Neural crest cell (in vitro differentiated cells): ENCODE data around the gene ARFGEF3. TPM values are rescaled to one million over a fixed set of nuclear protein-coding genes. Genes with fewer than 3 reads are reported as not detected.

Source experiments
- DNase-seq: peaks from one replicate; pipeline ENCODE4 v3.0.0; 2021; ENCODE audit warnings: low read depth, mixed read lengths, low spot score
- H3K27ac Mint-ChIP-seq: one replicate; pipeline ENCODE4 v1.8.0; 2021; ENCODE audit warnings: mild to moderate bottlenecking, mixed read lengths; ENCODE audit not compliant: unreplicated experiment
- H3K27me3 Mint-ChIP-seq: 2 replicates; pipeline ENCODE4 v1.8.0; 2021; ENCODE audit warnings: low read depth, mild to moderate bottlenecking, mixed read lengths
- H3K36me3 Mint-ChIP-seq: 2 replicates; pipeline ENCODE4 v1.8.0; 2021; ENCODE audit warnings: low read depth, mild to moderate bottlenecking, mixed read lengths
- H3K4me1 Mint-ChIP-seq: 2 replicates; pipeline ENCODE4 v1.8.0; 2021; ENCODE audit warnings: mixed read lengths
- H3K4me3 Mint-ChIP-seq: one replicate; pipeline ENCODE4 v1.8.0; 2021; ENCODE audit warnings: mild to moderate bottlenecking, mixed read lengths
- H3K9me3 Mint-ChIP-seq: 2 replicates; pipeline ENCODE4 v1.8.0; 2021; ENCODE audit warnings: mixed read lengths
- CTCF ChIP-seq: fragments of 200-600 bp; sonication (generic); conservative IDR thresholded peaks from 2 replicates; pipeline ENCODE4 v1.5.0; 2021; ENCODE audit warnings: antibody characterized with exemption, mild to moderate bottlenecking
- total RNA-seq: library from RNA; stranded (reverse); gene quantifications from 2 replicates; pipeline ENCODE4 v1.2.1, GENCODE V29; 2021

Gene ARFGEF3
- total RNA-seq, 1 donor from 2014 or later: 0.30 TPM

- Mint-ChIP-seq H3K9me3 (no peaks in the 10 kb centered on the region), H3K4me1 (no peaks in the 10 kb centered on the region), H3K27me3 (peaks cover 21% of the 10 kb centered on the region), H3K27ac (no peak overlapping the region), H3K4me3 (no peak overlapping the region), H3K36me3 (no peaks in the 10 kb centered on the region)
- no peak for DNase-seq
- TF ChIP-seq CTCF: no peak
These were observed 18.9 kb upstream of the ARFGEF3 start for GRCh38 chr6:138142806-138143205.

- peaks cover 28% of the 10 kb centered on the region for H3K27me3 Mint-ChIP-seq
- no peaks in the 10 kb centered on the region for H3K4me1 Mint-ChIP-seq
- H3K9me3 Mint-ChIP-seq: no peaks in the 10 kb centered on the region
- H3K4me3 Mint-ChIP-seq: no peak overlapping the region
- H3K27ac Mint-ChIP-seq: no peak overlapping the region
- TF ChIP-seq CTCF: no peak
- no peaks in the 10 kb centered on the region for H3K36me3 Mint-ChIP-seq
- no peak for DNase-seq
These were observed 16.3 kb upstream of the ARFGEF3 start for GRCh38 chr6:138145402-138145801.

- no peak overlapping the region for H3K27ac Mint-ChIP-seq
These were observed 15.2 kb upstream of the ARFGEF3 start for GRCh38 chr6:138146544-138146943.

GRCh38 chr6:138155443-138155842, 6.3 kb upstream of the ARFGEF3 start:
- TF ChIP-seq CTCF: no peak
- peaks cover 6% of the 10 kb centered on the region for H3K9me3 Mint-ChIP-seq
- no peaks in the 10 kb centered on the region for H3K4me1 Mint-ChIP-seq
- no peak overlapping the region for H3K4me3 Mint-ChIP-seq
- no peak for DNase-seq
- H3K27ac Mint-ChIP-seq: no peak overlapping the region
- peaks cover 58% of the 10 kb centered on the region for H3K27me3 Mint-ChIP-seq
- H3K36me3 Mint-ChIP-seq: peaks cover 7% of the 10 kb centered on the region

More at GRCh38 chr6:138146544-138146943, 15.2 kb upstream of the ARFGEF3 start:
- no peak for TF ChIP-seq CTCF
- no peak overlapping the region for H3K4me3 Mint-ChIP-seq
- H3K27me3 Mint-ChIP-seq: peaks cover 32% of the 10 kb centered on the region
- H3K36me3 Mint-ChIP-seq: no peaks in the 10 kb centered on the region
- no peak for DNase-seq
- no peaks in the 10 kb centered on the region for H3K4me1 Mint-ChIP-seq
- no peaks in the 10 kb centered on the region for H3K9me3 Mint-ChIP-seq

GRCh38 chr6:138157986-138158638, 3.6 kb upstream of the ARFGEF3 start:
- Mint-ChIP-seq H3K27ac (no peak overlapping the region), H3K36me3 (peaks cover 7% of the 10 kb centered on the region), H3K4me1 (peaks cover 10% of the 10 kb centered on the region), H3K9me3 (peaks cover 6% of the 10 kb centered on the region), H3K4me3 (no peak overlapping the region), H3K27me3 (peaks cover 69% of the 10 kb centered on the region)
- DNase-seq: no peak
- TF ChIP-seq CTCF: no peak
